Posterior vena cava (tissue), 2 donors: Measurements from ENCODE around the gene CARD14. TPM values are rescaled to one million over a fixed set of nuclear protein-coding genes. Genes with fewer than 3 reads are reported as not detected.
"Not testable (repeated sequence)": the region's sequence is repeated elsewhere in the genome, so short reads cannot be mapped to it uniquely, and the experiment has no call there.

ENCODE experiments used
- DNase-seq: peaks from one replicate; pipeline ENCODE4 v3.0.0-alpha.2; 2020; ENCODE audit warnings: low spot score
- intact Hi-C, 2 donors: fragments of 100-400 bp; cut with DNase I; formaldehyde crosslinking; loops; one replicate each; pipeline versions ENCODE4 v1.14.1 to v1.14.2; 2022 to 2023
- total RNA-seq, 2 donors: library from RNA; stranded (reverse); fragmentation: NEBNext Ultra II Directional; extraction: Animal tissue kit (Norgen Biotek cat#: 25700); gene quantifications; one replicate each; pipeline ENCODE4 v1.2.1, GENCODE V29; 2021
- donor health status: DM: yes; HTN: yes; CAD: no.
- donor health status: DM: yes; HTN: yes; CAD: no.

Gene CARD14
- total RNA-seq, 2 donors from 2014 or later: 0.24 TPM; not detected in 1

DNA sequence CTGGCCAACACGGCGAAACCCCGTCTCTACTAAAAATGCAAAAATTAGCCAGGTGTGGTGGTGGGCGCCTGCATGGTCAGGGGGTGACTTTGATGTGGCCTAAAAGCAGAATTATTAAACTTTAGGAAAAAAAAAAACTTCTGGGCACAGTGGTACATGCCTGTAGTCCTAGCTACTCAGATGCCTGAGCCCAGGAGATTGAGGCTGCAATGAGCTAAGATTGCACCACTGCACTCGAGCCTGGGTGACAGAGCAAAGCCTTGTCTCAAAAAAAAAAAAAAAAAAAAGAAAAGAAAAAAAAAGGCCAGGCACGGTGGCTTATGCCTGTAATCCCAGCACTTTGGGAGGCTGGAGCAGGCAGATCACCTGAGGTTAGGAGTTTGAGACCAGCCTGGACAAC, 29.5 kb downstream of the CARD14 start:
- intact Hi-C loops, DNase-seq: not testable (repeated sequence)

GRCh38 chr17:80201446-80201845, 31.6 kb downstream of the CARD14 start:
- intact Hi-C loops: no loop called here

GRCh38 chr17:80202197-80202596, 32.4 kb downstream of the CARD14 start:
- no peak for DNase-seq
- intact Hi-C loops: no loop called here

More at GRCh38 chr17:80201446-80201845, 31.6 kb downstream of the CARD14 start:
- no peak for DNase-seq

GRCh38 chr17:80203471-80203963, 33.7 kb downstream of the CARD14 start:
- intact Hi-C loops: no loop called here
- no peak for DNase-seq

GRCh38 chr17:80204626-80205468, 35.0 kb downstream of the CARD14 start:
- intact Hi-C loops: no loop called here
- DNase-seq: no peak

GRCh38 chr17:80205811-80206210, 36.0 kb downstream of the CARD14 start:
- intact Hi-C loops: no loop called here
- DNase-seq: no peak

- intact Hi-C loops: no loop called here
- no peak for DNase-seq
These were observed 38.2 kb downstream of the CARD14 start for GRCh38 chr17:80208050-80208449.

DNA sequence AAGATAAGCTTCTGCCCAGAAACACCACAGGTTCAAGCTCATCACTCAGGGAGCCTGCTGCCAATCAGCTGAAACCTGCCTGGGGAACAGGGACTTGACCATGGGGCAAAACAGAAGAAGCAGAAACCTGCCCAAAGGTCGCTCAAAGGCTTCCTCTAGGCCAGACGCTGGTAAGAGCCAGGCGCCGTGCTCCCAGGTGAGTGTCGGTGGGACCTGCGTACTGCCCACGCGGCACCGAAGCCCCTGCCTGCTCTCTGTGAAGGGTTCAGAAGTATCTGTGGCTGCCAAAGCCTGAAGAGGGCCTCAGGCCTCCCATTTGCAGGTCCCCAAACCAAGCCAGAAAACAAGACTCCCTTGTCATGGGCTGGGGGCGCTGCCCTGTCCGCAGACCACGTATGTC, 39.9 kb downstream of the CARD14 start:
- intact Hi-C loops: no loop called here
- DNase-seq: no peak

- intact Hi-C loops: no loop called here
- no peak for DNase-seq
These were observed 40.7 kb downstream of the CARD14 start for GRCh38 chr17:80210348-80211108.

DNA sequence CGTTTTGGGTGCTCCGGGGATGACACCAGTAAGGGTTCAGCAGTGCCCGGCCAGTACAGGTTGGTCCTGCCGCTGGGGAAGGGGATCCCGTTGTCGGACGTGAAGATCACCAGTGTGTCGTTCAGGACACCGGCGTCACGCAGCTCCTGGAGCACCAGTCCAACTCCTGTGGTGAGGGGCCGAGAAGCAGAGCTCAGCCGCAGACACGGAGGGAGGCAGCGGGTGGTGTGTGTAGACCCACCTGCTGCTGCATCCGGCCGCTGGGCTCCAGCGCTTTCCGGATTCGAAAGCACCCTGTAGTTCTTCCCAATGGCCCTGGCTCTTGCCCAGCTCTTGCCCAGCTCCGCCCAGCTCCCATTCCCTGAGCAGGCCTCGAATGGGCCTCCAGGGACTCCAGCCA, 42.3 kb downstream of the CARD14 start:
- intact Hi-C loops: no loop called here
- no peak for DNase-seq

GRCh38 chr17:80212511-80212910, 42.7 kb downstream of the CARD14 start:
- no peak for DNase-seq
- intact Hi-C loops: no loop called here

GRCh38 chr17:80212962-80213642, 43.3 kb downstream of the CARD14 start:
- intact Hi-C loops: no loop called here
- no peak for DNase-seq

DNA sequence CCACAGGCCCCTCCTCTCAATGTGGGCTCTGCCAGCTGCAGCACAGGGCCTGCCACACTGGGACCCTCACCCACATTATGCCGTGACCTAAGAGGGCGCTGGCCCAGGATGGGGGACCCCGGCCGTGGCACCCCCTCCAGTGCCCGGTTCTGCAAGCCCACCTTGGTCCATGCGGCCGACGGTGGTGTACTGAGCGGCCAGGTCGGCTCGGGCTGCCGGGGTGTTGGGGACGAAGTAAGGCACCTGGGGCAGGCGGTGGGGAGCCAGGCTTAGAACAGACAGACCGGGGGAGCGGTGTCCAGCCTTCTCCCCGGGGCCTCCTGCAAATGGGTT, 43.8 kb downstream of the CARD14 start:
- no peak for DNase-seq
- intact Hi-C loops: no loop called here

DNA sequence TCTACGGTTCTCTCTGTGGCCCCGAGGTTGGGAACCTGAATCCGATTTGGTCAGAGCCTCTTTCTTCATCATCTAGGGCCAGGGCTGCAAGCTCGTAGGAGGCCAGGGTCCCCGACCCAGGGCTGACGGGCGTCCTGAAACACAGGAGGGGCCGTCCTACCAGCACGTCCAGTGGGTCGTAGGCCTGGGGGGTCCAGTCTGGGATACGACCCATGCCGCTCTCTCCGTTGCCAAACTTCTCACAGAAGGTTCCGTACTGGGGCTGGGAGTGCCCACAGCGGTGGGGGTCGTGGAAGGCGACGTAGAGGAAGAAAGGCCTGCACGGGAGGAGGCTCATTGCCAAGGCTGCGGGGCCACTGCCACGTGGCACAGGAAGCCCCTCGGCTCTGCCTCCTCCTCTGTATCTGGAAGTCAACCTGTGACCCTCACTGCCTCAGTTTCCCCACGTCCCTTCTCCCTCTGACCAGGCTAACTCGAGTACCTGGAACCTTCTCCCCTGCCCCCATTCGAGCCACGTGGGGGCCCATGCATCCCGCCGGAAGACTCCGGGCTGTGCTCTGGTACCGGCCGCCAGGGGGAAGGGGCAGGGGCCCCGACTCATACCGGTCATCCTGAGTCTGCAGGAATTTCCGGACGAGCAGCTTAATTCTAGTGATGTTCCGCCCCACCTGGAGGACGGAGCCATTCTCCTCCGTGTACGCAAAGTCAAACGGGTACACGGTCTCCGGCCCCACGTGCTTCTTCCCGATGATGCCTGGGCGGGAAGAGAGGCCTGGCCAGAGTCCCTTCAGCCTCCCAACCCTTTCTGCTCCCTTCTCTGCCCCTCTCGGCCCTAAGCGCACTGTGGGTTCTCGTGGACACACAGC, 44.4 kb downstream of the CARD14 start:
- intact Hi-C loops: no loop called here
- no peak for DNase-seq

GRCh38 chr17:80214878-80215210, 45.0 kb downstream of the CARD14 start:
- intact Hi-C loops: no loop called here
- DNase-seq: no peak

- intact Hi-C loops: no loop called here
- DNase-seq: no peak
These were observed 46.9 kb downstream of the CARD14 start for GRCh38 chr17:80216473-80217456.

GRCh38 chr17:80217703-80218362, 48.0 kb downstream of the CARD14 start:
- intact Hi-C loops: no loop called here
- no peak for DNase-seq

DNA sequence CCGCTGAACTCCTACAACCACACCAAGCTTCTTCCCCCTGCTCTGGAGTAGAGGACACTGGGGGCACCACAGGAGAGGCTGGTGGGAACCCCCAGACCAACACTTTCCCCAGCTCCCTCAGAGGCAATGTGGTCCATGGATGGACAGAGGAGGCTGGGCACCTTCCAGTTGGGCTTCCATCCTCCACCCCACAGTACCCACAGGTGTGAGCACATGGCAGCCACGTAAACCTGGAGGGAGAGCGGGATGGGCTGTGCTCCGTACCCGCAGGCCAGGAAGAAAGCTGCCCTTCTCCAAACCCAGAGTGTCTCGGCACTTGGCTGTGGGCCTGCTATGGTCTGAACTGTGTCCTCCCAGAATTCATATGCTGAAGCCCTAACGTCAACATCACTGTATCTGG, 48.6 kb downstream of the CARD14 start:
- intact Hi-C loops: no loop called here
- DNase-seq: no peak
